IPS-11a (cell line): ENCODE data around the gene ANO6.
"Not testable (repeated sequence)": the region's sequence is repeated elsewhere in the genome, so short reads cannot be mapped to it uniquely, and the experiment has no call there.

Source experiments
- H3K4me3 ChIP-seq: one replicate; pipeline ENCODE4 v1.5.1; 2013; ENCODE audit warnings: low read depth, low read length, control low read depth

The ANO6 gene

GRCh38 chr12:45304514-45305178, 88.8 kb downstream of the ANO6 start:
- no peak overlapping the region for H3K4me3 ChIP-seq

DNA sequence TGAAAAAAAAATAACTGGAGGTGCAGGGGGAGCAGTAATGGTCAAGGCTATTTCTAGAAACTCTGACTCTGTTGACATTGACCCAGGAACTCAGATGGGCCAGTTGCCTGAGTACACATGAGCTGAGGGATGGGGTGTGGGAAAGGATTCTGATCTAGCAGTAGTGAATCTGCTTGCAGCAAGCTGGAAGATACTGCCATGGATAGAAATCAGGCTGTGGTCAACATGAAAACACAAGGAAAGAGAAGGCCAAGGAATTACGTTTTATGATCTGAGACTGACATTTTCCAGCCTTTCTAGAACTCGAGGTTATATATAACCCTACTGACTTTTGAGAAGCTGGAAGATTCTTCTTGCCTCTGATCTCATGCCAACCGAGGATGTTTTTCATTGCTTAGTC, 90.0 kb downstream of the ANO6 start:
- H3K4me3 ChIP-seq = no peak overlapping the region

GRCh38 chr12:45309836-45310626, 94.1 kb downstream of the ANO6 start:
- no peak overlapping the region for H3K4me3 ChIP-seq

DNA sequence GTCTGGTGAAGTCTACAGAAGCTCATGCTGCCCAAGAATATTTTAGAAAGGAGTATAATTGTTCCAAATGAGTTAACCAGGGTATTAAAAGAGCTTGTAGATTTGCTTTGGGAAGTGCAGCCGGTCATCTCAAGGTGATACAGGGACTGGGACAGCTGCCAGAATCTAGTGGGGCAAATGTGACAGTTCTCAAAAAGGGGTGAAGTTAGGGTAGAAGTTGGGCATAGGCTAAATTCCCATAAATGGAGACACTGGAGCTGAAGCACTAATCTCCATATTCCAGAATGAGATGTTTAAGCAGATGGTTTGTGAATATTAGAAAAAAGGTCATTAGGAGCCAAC, 94.7 kb downstream of the ANO6 start:
- no peak overlapping the region for H3K4me3 ChIP-seq

- H3K4me3 ChIP-seq = no peak overlapping the region
These were observed 96.1 kb downstream of the ANO6 start for GRCh38 chr12:45312012-45312411.

GRCh38 chr12:45314770-45315169, 98.9 kb downstream of the ANO6 start:
- no peak overlapping the region for H3K4me3 ChIP-seq

DNA sequence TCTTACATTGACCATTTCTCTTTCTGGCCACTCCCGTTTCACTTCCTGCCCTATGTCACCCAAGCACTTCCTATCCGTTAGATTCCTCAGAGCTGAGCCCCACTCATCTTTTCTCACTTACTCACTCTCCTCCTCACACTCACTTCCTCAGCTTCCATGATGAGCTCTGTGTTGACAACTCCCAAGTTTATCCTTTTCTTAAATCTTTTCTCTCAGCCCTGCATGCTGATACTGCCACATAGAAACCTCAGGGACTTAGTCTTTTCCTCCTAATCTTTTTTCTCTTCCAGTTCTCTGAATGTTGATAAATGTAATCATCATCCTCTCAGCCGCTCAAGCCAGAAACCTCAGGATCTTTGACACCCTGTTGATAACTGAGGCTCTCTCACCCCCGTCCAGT, 99.6 kb downstream of the ANO6 start:
- H3K4me3 ChIP-seq = no peak overlapping the region

GRCh38 chr12:45317261-45317660, 101.4 kb downstream of the ANO6 start:
- H3K4me3 ChIP-seq = not testable (repeated sequence)

GRCh38 chr12:45322810-45323209, 106.9 kb downstream of the ANO6 start:
- H3K4me3 ChIP-seq = no peak overlapping the region

DNA sequence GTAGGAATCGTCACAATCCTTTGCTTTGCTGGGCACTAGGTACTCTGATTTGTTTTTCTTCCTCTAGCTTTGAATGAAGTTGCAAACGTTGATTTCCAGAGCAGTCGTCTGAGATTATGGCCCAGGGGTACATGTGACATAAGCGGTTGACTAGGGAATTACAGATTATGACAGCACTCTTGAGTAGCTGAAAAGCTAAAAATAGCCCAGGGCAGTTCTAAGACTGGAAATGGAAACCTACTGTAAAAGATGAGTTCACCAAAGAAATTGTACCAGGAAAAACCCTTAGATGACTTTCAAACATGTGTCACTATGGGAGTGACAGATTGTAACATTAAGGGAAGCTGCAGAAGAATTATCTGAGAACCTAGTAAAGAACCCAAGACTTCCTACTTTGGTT, 108.5 kb downstream of the ANO6 start:
- no peak overlapping the region for H3K4me3 ChIP-seq

GRCh38 chr12:45326358-45326975, 110.6 kb downstream of the ANO6 start:
- H3K4me3 ChIP-seq = no peak overlapping the region

DNA sequence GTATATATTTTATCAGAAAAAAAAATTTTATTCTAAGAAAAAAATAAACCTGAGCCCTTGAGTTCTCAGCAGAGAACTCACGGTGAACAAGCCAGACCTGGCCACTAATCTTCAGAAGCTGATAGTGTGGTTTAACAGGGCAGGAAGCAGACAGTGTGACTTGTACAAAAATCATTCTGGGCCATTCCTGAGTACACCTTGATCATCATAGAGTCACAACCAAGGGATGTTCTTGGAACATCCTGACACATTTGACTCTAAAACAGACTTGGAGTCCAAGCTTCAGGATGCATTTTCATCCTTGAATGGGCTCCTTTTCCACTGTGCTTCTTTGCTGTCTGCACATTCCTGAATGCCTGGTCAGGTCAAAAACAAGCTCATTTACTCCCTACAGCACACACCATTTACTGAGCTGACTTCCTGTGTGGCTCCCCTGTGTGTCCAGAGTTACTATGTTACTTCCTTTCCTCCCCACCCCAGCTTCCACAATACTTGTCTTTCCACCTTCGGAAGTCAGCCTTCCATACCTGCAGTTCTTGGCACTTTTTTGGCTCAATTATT, 112.0 kb downstream of the ANO6 start:
- H3K4me3 ChIP-seq = no peak overlapping the region

- H3K4me3 ChIP-seq = no peak overlapping the region
These were observed 113.3 kb downstream of the ANO6 start for GRCh38 chr12:45329238-45329637.

DNA sequence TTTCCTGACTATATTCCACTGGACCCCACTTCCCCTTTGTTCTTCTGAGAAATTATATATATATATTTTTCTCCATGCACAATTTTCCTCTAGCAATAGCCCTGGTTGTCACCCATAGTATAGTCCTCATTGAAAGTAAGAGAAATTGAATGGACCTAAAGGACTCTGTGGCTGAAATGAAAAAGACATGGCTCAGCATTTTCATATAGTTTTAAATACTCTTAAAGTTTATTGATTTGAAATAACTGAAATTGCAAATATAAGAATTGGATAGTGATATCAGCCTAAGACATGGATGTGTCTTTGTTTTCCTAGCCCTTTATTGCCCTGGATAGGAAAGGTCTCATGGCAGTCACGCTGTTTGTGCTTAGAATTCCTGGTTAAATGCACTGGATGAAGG, 113.8 kb downstream of the ANO6 start:
- no peak overlapping the region for H3K4me3 ChIP-seq

GRCh38 chr12:45331552-45331951, 115.7 kb downstream of the ANO6 start:
- H3K4me3 ChIP-seq = no peak overlapping the region

- H3K4me3 ChIP-seq = no peak overlapping the region
These were observed 118.5 kb downstream of the ANO6 start for GRCh38 chr12:45334396-45334795.

DNA sequence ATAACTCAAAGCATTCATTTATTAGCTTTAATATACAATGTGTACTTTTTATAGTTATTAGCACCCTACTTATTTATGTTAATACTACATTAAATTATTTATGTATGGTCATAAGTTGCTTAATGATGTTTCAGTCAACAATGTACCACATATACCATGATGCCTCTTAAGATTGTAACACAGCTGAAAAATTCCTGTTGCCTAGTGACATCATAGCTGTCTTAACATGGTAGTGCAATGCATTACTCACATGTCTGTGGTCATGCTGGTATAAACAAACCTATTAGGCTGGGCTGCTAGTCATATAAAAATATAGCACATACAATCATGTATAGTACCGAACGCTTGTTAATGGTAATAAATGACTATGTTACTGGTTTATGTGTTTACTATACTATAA, 120.4 kb downstream of the ANO6 start:
- H3K4me3 ChIP-seq = no peak overlapping the region

DNA sequence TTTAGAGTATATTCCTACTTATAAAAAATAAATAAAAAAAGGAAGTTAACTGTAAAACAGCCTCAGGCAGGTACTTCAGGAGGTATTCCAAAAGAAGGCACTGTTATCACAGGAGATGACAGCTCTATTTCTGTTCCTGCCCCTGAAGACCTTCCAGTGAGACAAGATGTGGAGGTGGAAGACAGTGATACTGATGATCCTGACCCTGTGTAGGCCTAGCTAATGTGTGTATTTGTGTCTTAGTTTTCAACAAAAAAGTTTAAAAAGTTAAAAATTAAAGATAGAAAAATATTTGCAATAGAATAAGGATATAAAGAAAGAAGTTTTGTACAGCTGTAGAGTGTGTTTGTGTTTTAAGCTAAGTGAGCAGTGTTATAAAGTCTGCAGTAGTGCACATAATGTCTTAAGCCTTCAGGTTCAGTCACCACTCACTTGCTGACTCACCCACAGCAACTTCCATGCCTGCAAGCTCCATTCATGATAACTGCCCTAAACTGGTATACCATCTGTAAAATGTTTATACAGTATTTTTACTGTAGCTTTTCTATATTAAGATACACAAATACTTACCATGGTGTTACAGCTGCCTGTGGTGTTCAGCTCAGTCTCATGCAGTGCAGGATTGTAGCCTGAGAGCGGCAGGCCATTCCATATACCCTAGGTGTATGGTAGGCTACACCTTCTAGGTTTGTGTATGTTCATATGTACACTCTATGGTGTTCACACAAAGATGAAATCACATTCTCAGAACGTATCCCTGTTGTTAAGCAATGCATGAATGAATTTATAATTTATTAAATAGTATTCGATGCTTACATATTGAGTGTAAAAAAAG, 121.1 kb downstream of the ANO6 start:
- H3K4me3 ChIP-seq = no peak overlapping the region

- H3K4me3 ChIP-seq = no peak overlapping the region
These were observed 121.9 kb downstream of the ANO6 start for GRCh38 chr12:45337835-45338234.

DNA sequence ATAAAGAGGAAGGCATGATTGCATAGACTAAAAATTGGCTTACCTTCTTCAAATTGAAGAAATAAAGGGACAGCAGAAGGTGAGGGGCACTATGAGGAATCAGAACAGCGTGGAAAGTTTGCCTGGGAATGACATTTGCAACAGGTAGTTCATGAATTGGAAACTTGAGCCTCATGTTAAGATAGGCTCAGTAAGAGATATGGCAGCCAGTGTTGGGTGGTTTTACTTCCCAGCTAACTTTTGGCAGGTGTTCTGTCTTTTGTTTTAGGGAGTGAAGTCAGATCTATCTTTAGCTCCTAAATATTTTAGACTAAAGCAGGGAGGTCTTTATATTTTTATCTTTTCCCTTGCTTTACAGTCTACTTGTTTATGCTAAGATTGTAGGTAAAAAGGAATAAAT, 122.4 kb downstream of the ANO6 start:
- H3K4me3 ChIP-seq = no peak overlapping the region

- no peak overlapping the region for H3K4me3 ChIP-seq
These were observed 123.1 kb downstream of the ANO6 start for GRCh38 chr12:45339035-45339434.
